ENCODE data around the gene C3AR1. TPM values are rescaled to one million over a fixed set of nuclear protein-coding genes. Genes with fewer than 3 reads are reported as not detected.
A peak's percentile ranks its signal among the peaks of the same experiment; 100 is the strongest.

The C3AR1 gene
- total and polyA plus RNA-seq, 2 of the 13 experiments (the other 11 are each of a cell fraction or from before 2014, with no cell fraction given), result not detected

DNA sequence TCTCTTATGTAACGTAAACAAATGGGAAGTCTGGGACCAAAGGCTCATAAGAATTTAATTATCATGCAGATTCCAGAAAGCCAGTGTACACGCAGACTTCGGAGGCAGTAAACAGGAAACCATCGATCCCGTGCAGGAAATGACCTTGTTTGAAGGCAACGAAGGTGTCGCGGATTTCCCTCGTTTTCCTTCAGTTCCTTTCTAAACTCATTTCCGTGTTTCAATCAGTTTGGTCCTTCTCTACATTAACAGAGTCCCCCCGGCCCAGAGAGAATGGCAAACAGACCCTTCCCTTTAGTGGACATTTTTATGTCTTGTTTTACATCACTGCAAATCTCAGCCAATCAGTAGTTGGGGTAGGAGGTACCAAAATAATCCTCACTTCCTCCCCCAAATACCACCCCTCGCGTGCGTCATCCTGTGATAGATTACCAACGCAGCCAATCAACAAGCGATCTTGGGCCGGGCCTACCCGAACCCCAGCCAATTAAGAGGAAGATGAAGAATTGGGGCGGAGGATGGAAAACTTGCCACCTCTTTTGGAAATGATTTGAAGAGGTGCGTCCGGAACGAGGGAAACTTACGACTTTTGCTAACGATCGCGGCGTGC is 39.8 kb downstream of the C3AR1 start (continued):
- TF ChIP-seq ZBTB8A (CRISPR knock-in tag; IDR thresholded peaks at IDR 0.05; ENCODE audit: borderline replicate concordance, low read depth) (no peak), ZFP90 (CRISPR knock-in tag; IDR thresholded peaks at IDR 0.05; ENCODE audit: borderline replicate concordance) (no peak), ZBTB10 (CRISPR knock-in tag; IDR thresholded peaks at IDR 0.05; ENCODE audit: borderline replicate concordance) (no peak), SKI (IDR thresholded peaks at IDR 0.05; ENCODE audit: partially characterized antibody) (no peak), ZNF510 (CRISPR knock-in tag; IDR thresholded peaks at IDR 0.05; ENCODE audit: low read depth) (no peak; the same call in 1 of the 2 replicates), RFXANK (CRISPR knock-in tag; IDR thresholded peaks at IDR 0.05) (0 out of 2 replicates have a peak, but pooled peaks have one; percentile 4), ETV5 (CRISPR knock-in tag; IDR thresholded peaks at IDR 0.05; ENCODE audit: borderline replicate concordance) (peak; percentile 74; the same call in 1 of the 2 replicates), ZSCAN5A (CRISPR knock-in tag; IDR thresholded peaks at IDR 0.05; ENCODE audit: borderline replicate concordance) (0 out of 2 replicates have a peak, but pooled peaks have one; percentile 9), RNF2 (conservative IDR thresholded peaks at IDR 0.05; ENCODE audit: low read depth) (0 out of 2 replicates have a peak, but pooled peaks have one; percentile 18), ZSCAN31 (CRISPR knock-in tag; IDR thresholded peaks at IDR 0.05; ENCODE audit: low read depth) (no peak), SCMH1 (CRISPR knock-in tag; IDR thresholded peaks at IDR 0.05; ENCODE audit: borderline replicate concordance) (no peak), ZNF619 (CRISPR knock-in tag; IDR thresholded peaks at IDR 0.05) (no peak), BORCS8-MEF2B (CRISPR knock-in tag; IDR thresholded peaks at IDR 0.05) (no peak), ZNF280D (CRISPR knock-in tag; IDR thresholded peaks at IDR 0.05) (no peak)
- TF ChIP-seq, protein P1, sequence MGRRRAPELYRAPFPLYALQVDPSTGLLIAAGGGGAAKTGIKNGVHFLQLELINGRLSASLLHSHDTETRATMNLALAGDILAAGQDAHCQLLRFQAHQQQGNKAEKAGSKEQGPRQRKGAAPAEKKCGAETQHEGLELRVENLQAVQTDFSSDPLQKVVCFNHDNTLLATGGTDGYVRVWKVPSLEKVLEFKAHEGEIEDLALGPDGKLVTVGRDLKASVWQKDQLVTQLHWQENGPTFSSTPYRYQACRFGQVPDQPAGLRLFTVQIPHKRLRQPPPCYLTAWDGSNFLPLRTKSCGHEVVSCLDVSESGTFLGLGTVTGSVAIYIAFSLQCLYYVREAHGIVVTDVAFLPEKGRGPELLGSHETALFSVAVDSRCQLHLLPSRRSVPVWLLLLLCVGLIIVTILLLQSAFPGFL (CRISPR knock-in tag; IDR thresholded peaks at IDR 0.05), result no peak
- TF ChIP-seq, protein P2, sequence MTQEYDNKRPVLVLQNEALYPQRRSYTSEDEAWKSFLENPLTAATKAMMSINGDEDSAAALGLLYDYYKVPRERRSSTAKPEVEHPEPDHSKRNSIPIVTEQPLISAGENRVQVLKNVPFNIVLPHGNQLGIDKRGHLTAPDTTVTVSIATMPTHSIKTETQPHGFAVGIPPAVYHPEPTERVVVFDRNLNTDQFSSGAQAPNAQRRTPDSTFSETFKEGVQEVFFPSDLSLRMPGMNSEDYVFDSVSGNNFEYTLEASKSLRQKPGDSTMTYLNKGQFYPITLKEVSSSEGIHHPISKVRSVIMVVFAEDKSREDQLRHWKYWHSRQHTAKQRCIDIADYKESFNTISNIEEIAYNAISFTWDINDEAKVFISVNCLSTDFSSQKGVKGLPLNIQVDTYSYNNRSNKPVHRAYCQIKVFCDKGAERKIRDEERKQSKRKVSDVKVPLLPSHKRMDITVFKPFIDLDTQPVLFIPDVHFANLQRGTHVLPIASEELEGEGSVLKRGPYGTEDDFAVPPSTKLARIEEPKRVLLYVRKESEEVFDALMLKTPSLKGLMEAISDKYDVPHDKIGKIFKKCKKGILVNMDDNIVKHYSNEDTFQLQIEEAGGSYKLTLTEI (CRISPR knock-in tag; conservative IDR thresholded peaks at IDR 0.05), result no peak

All from HepG2 (cell line).